Mesenteric fat pad (tissue), 1 donor: ENCODE data around the gene LRP1B. TPM values are rescaled to one million over a fixed set of nuclear protein-coding genes. Genes with fewer than 3 reads are reported as not detected.

Experiments used
- DNase-seq: peaks from one replicate; pipeline ENCODE4 v3.0.0-alpha.2; 2020; ENCODE audit warnings: low spot score
- microRNA-seq: library from miRNA; unstranded; fragments of <30 nt; microRNA quantifications from one replicate; pipeline ENCODE4 v1.2.0, GENCODE V29; 2020; ENCODE audit warnings: borderline number of aligned reads
- total RNA-seq: library from RNA; stranded (reverse); fragmentation: NEBNext Ultra II Directional; extraction: Animal tissue kit (Norgen Biotek cat#: 25700); gene quantifications from one replicate; pipeline ENCODE4 v1.2.1, GENCODE V29; 2021
- donor health status: DM: yes; HTN: yes; CAD: no.

LRP1B gene
- total RNA-seq, 1 donor from 2014 or later, result 0.22 TPM

- DNase-seq, result no peak
Observed at GRCh38 chr2:140200764-140201163, 1930.1 kb downstream of the LRP1B start.

DNA sequence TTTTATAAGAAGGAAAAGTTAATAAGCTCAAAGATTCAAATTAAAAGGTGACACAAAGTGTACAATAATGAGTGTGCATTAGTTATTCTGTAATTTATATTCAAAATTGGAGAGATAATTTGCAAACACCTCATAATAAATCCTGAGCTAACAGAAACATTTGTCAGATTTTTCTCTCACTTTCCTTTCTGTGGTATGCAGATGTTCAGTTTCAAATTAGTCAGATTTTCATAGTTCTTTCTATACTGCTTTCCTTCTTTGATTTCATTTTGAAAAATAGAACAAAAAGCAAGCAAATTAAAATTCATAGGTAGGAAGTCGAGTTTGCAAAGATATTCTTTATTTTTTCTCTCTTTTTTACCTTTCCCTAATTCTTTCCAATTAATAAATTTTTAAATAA, 1930.5 kb downstream of the LRP1B start:
- no peak for DNase-seq

GRCh38 chr2:140199312-140199711, 1931.5 kb downstream of the LRP1B start:
- DNase-seq, result no peak

DNA sequence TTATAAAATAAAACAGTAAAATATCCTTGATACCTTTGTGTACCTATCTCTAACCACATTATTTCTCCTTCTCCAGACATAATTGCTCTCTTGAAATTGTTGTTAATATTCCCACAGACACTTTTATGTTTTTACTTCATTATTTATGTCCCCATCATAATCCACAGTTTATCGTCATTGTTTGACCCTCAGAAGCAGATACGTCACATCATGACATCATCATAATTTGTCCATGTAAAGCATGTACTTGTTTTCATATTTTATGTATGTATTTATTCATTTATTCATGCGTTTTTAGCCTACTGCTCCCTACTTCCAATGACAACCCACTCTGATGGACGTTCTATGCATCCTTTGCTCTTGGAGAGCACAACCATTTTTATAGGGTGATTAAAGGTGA, 1943.7 kb downstream of the LRP1B start:
- no peak for DNase-seq

GRCh38 chr2:140186313-140186712, 1944.5 kb downstream of the LRP1B start:
- no peak for DNase-seq

DNA sequence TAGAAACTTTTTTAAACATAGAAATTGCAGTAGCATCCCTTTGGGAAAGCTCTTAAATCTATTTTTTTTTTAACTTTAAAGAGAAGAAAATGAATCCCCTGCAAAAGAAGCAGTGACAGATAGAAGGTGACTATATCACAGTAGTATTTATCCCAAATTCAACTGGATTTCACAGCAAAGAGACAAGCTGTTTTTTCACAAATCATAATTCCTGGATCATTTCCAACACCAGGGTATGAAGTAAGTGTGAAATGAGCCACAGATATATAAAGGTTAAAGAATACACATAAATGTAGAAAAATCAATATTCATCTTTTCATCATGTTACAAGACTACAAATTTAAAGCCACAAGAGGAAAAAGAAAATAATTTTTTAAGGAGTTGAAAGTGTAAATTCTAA, 1945.7 kb downstream of the LRP1B start:
- DNase-seq, result no peak

DNA sequence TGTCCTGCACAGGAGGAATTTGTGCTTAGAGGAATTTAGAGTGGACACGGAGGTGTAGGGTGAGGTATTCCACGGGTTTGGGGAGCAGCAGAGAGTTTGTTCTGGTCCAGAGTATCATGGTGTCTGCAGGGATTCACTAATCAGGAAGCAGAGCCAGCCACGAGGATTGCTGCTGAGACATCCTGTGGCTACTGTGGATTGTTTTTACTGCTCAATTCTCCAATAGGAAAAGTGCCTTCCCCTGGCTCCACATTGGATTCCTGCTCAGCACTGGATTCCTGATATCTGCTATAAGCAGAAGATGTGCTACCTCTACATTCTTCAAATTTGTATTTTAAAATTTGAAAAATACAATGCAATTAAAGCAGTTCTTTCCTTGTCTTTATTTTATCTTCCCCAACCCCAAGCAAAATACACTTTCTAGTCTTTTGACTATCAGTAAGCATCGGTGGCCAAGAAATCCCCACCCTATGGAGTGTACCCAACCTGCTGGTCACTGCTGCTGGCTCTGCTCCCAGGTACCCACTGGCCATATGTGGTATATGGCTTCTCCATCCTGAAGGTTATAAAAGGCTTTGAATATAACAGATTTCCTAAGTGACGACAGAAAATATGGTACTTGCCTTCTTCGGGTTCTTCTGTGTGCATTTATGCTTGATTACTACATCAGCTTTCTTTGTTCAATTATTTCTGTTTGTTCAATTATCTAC, 1947.6 kb downstream of the LRP1B start:
- DNase-seq, result no peak

Small RNA genes lying within 50 kb of the gene (microRNA-seq; reads per million reads assigned to microRNA genes)
- gene MIR7157, result not detected
